Ishikawa (cell line): Measurements from ENCODE around the gene PATL2.

Experiments used
- CEBPB ChIP-seq: IDR thresholded peaks from 2 replicates; pipeline ENCODE4 v1.6.1; 2012
- CREB1 ChIP-seq: IDR thresholded peaks from 2 replicates; pipeline ENCODE4 v1.6.1; 2012; ENCODE audit warnings: low read depth
- EGR1 ChIP-seq: IDR thresholded peaks from 2 replicates; pipeline ENCODE4 v1.6.1; 2012
- EP300 ChIP-seq: IDR thresholded peaks from 2 replicates; pipeline ENCODE4 v1.6.1; 2012; ENCODE audit warnings: borderline replicate concordance
- FOXM1 ChIP-seq: IDR thresholded peaks from 2 replicates; pipeline ENCODE4 v1.6.1; 2012; ENCODE audit warnings: low read depth, borderline replicate concordance
- NFIC ChIP-seq: IDR thresholded peaks from 2 replicates; pipeline ENCODE4 v1.6.1; 2012
- RAD21 ChIP-seq: IDR thresholded peaks from 2 replicates; pipeline ENCODE4 v1.6.1; 2012; ENCODE audit warnings: low read depth
- TAF1 ChIP-seq: IDR thresholded peaks from 2 replicates; pipeline ENCODE4 v1.6.1; 2012; ENCODE audit warnings: low read depth, mild to moderate bottlenecking
- TCF12 ChIP-seq: IDR thresholded peaks from 2 replicates; pipeline ENCODE4 v1.6.1; 2012; ENCODE audit warnings: low read depth
- TEAD4 ChIP-seq: IDR thresholded peaks from 2 replicates; pipeline ENCODE4 v1.6.1; 2012
- YY1 ChIP-seq: IDR thresholded peaks from 2 replicates; pipeline ENCODE4 v1.6.1; 2012; ENCODE audit warnings: low read depth
- ZBTB7A ChIP-seq: IDR thresholded peaks from 2 replicates; pipeline ENCODE4 v1.6.1; 2012; ENCODE audit warnings: low read depth
- TF ChIP-seq, protein P1 (sequence below): IDR thresholded peaks from 2 replicates; pipeline ENCODE4 v1.6.1; 2012
- TF ChIP-seq, protein P2 (sequence below): IDR thresholded peaks from 2 replicates; pipeline ENCODE4 v1.6.1; 2012; ENCODE audit warnings: low read depth, mild to moderate bottlenecking
- TF ChIP-seq, protein P3 (sequence below): IDR thresholded peaks from 2 replicates; pipeline ENCODE4 v1.6.1; 2012

Gene PATL2

DNA sequence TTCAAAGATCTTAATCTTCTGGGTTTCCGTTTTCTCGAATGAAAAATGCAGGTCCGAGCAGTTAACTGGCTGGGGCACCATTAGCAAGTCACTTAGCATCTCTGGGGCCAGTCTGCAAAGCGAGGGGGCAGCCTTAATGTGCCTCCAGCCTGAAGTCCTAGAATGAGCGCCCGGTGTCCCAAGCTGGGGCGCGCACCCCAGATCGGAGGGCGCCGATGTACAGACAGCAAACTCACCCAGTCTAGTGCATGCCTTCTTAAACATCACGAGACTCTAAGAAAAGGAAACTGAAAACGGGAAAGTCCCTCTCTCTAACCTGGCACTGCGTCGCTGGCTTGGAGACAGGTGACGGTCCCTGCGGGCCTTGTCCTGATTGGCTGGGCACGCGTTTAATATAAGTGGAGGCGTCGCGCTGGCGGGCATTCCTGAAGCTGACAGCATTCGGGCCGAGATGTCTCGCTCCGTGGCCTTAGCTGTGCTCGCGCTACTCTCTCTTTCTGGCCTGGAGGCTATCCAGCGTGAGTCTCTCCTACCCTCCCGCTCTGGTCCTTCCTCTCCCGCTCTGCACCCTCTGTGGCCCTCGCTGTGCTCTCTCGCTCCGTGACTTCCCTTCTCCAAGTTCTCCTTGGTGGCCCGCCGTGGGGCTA is at the start of gene PATL2, which contains the start of gene B2M:
PATL2 (minus strand) TSS at position 228 of the 647 bp plus-strand sequence. CDS start 34,833 bp downstream, outside the sequence.
B2M (plus strand) TSS at position 422 of the 647 bp plus-strand sequence; CDS start at position 452, 30 bp downstream.
- TF ChIP-seq TAF1 (peak; percentile 73; the same call in 1 of the 2 replicates), EP300 (no peak), EGR1 (no peak), TCF12 (no peak), TEAD4 (peak; percentile 69), YY1 (no peak; the same call in 1 of the 2 replicates), ZBTB7A (no peak), CEBPB (no peak), NFIC (no peak), FOXM1 (no peak), RAD21 (no peak), CREB1 (peak; percentile 95)
- TF ChIP-seq, protein P1, sequence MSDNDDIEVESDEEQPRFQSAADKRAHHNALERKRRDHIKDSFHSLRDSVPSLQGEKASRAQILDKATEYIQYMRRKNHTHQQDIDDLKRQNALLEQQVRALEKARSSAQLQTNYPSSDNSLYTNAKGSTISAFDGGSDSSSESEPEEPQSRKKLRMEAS: peak; percentile 69
- TF ChIP-seq, protein P2, sequence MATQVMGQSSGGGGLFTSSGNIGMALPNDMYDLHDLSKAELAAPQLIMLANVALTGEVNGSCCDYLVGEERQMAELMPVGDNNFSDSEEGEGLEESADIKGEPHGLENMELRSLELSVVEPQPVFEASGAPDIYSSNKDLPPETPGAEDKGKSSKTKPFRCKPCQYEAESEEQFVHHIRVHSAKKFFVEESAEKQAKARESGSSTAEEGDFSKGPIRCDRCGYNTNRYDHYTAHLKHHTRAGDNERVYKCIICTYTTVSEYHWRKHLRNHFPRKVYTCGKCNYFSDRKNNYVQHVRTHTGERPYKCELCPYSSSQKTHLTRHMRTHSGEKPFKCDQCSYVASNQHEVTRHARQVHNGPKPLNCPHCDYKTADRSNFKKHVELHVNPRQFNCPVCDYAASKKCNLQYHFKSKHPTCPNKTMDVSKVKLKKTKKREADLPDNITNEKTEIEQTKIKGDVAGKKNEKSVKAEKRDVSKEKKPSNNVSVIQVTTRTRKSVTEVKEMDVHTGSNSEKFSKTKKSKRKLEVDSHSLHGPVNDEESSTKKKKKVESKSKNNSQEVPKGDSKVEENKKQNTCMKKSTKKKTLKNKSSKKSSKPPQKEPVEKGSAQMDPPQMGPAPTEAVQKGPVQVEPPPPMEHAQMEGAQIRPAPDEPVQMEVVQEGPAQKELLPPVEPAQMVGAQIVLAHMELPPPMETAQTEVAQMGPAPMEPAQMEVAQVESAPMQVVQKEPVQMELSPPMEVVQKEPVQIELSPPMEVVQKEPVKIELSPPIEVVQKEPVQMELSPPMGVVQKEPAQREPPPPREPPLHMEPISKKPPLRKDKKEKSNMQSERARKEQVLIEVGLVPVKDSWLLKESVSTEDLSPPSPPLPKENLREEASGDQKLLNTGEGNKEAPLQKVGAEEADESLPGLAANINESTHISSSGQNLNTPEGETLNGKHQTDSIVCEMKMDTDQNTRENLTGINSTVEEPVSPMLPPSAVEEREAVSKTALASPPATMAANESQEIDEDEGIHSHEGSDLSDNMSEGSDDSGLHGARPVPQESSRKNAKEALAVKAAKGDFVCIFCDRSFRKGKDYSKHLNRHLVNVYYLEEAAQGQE: no peak
- TF ChIP-seq, protein P3, sequence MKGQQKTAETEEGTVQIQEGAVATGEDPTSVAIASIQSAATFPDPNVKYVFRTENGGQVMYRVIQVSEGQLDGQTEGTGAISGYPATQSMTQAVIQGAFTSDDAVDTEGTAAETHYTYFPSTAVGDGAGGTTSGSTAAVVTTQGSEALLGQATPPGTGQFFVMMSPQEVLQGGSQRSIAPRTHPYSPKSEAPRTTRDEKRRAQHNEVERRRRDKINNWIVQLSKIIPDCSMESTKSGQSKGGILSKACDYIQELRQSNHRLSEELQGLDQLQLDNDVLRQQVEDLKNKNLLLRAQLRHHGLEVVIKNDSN: no peak

DNA sequence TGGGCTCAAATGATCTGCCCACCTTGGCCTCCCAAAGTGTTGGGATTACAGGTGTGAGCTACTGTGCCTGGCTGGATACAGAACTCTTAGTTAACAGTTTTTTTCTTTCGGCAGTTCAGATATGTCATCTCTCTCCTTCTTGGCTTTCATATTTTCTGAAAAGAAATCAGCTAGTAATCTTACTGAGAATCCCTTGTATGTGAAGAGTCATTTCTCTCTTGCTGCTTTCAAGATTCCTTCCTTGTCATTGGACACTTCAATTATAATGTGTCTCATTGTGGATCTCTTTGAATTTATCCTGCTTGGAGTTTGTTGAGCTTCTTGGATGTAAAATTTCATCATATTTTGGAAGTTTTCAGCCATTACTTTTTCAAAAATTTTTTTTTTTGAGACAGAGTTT is 42.2 kb upstream of the PATL2 start:
- TF ChIP-seq RAD21 (no peak), CEBPB (no peak), TAF1 (no peak), EGR1 (no peak), TEAD4 (no peak), CREB1 (no peak), FOXM1 (no peak), EP300 (no peak), ZBTB7A (no peak)
- TF ChIP-seq, protein P1: no peak
- TF ChIP-seq, protein P2: no peak

DNA sequence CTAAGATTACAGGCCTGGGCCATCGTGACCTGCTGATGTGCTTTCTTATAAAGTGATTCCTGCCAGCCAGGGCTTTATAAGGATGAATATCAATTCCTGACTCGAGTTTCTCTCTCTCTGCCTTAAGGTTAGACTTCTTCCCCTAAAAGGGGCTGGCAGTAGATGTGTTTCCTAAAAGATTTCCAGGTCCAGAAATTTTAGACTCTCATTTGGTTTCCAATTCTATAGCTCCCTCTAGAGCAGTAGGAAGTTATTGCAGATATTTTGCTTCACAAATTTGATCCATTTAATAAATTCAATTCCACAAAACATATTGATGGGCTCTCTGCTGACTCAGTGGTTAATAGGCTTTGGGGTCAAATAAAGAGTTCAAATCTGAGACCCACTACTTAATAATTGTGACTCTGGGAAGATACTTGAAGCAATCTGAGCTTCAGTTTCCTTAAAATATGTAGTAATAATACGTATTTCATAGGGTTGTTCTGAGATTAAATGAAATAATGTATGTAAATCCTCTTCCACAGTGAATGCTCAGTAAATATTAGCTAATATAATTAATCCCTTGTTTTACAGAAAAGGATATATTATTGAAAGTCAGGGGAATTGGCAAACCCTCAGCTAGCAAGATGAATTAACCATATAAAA is 27.3 kb upstream of the PATL2 start:
- TF ChIP-seq, protein P2: no peak
- TF ChIP-seq RAD21: peak; percentile 81

DNA sequence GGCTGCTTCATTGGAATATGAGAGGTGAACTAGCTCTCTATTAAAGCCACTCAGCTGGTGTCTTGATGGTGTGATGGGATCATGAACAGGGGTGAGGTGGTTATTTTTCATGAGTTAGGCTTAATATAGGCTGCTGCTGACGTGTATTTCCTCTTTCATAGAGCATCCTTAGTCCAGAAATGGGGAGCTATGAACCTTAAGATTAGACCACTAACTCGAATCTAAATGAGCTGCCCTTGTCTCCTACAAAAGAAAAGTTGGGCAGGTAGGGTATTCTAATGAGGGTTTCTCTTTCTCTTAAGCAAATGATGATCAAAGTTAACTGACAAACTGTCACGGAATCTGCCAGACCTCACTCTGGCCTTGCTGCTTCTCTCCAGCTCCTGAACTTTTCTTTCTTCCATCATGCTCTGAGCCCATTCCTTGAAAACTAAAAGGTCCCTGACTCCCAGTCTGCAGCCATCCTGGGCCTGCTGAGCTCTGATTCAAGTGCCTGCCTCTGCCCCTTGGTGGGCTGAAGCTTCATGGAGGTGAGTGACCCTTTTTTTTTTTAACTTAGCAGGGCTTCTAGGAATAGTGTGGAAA is 25.1 kb upstream of the PATL2 start, which contains the start of gene TRIM69:
TRIM69 (plus strand) TSS at position 348 of the 585 bp plus-strand sequence; CDS start at position 525, 177 bp downstream.
- TF ChIP-seq, protein P2: no peak
- TF ChIP-seq, protein P1: no peak
- TF ChIP-seq TAF1 (no peak), FOXM1 (no peak), TEAD4 (no peak), RAD21 (no peak), YY1 (no peak), NFIC (no peak), CREB1 (no peak), CEBPB (no peak)
